Activated T-helper 1 cell treated with anti-CD3 and anti-CD28 coated beads, Interleukin-2, amount 50 U/mL, for 16 hours (primary cell): Measurements from ENCODE around the gene KNG1.

ENCODE experiments used
- DNase-seq, 2 donors: peaks; one replicate each; pipeline ENCODE4 v3.0.0-alpha.2; 2020; ENCODE audit warnings: low read depth in 1 of 2, low spot score in 1 of 2

Gene KNG1

DNA sequence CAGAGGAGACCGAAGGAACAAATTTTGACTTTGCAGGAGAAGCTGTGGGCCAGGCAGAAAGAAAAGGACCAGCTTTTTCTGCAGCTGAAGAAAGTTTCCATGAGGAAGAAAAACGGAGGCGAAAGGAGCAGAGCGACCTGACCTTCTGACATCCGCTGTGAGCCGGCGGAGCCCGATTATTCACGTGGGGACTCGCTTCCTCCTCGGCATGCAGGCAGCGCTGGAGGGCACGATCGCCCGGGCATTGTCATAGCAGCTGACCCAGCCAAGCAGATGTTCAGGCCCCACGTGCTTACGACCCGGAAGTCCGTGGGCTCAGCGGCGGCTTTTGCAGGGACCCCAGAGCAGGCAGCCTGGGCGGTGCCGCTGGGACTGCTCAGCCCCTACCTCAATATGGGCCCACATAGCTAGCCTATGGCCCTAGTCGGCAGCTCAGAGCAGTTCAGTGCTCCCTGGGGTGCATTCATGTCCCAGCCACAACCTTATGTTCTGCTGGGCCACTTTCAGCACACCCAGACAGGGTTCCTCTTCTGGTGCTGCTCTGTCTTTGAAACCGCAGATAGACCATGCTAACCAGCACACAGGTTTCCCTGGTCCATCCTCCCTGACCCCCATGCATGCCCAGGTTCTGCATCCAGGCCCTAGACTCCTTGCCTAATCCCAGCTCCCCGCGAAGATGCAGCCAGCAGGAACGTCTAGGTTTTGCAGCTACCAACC is 55.7 kb downstream of the KNG1 start:
- peak; percentile 41 to 51 for DNase-seq

GRCh38 chr3:186775999-186776398 is 58.8 kb downstream of the KNG1 start:
- DNase-seq, result no peak

DNA sequence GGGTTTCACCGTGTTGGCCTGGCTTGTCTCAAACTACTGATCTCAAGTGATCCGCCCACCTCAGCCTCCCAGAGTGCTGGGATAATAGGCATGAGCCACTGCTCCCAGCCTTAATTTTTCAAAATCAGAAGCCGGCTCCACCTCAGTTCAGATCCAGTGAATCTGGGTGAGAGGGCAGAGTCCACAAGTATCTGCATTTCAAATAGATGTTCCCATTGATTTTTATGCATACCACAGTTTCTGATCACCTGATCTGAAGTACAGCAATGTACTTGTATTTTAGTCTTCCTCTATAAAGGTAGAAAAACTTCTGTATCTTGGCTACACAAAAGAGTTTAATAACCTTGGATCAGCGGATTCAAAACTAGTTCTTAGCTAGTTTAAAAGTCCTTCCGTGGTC is 62.0 kb downstream of the KNG1 start:
- DNase-seq, result no peak

DNA sequence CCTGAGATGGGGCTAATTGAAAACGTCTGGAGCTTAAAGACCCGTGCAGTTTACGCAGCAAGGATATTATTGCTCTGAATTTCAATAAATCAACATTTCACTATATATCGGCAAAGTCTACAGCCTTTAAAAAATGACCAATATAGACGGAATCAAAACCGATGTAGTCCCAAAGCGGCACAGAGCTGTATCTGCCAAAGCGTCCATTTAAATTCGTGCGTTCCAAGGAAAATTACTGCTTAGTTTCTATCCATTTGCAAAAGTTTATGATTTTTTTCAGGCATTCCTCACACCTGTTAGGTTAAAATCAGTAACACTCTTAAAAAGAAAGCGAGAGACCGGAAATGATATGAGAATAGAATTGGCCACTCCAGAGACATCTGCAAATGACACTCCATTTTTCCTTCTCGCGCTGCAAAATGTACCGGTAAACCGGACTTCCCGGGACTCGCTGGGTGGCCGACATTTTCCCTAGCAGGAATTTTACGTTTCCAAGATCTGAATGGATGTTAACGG is 65.4 kb downstream of the KNG1 start:
- no peak for DNase-seq

- peak; percentile 85 to 87 for DNase-seq
Measured at GRCh38 chr3:186783058-186783730, 66.0 kb downstream of the KNG1 start, which contains the start of gene EIF4A2. EIF4A2 (plus strand) TSS chr3:186783577; CDS start chr3:186783611, 34 bp downstream.

- peak; percentile 64 to 65 for DNase-seq
Measured at GRCh38 chr3:186783731-186784515, 66.8 kb downstream of the KNG1 start.

GRCh38 chr3:186784820-186785494 is 67.8 kb downstream of the KNG1 start:
- DNase-seq, result no peak

DNA sequence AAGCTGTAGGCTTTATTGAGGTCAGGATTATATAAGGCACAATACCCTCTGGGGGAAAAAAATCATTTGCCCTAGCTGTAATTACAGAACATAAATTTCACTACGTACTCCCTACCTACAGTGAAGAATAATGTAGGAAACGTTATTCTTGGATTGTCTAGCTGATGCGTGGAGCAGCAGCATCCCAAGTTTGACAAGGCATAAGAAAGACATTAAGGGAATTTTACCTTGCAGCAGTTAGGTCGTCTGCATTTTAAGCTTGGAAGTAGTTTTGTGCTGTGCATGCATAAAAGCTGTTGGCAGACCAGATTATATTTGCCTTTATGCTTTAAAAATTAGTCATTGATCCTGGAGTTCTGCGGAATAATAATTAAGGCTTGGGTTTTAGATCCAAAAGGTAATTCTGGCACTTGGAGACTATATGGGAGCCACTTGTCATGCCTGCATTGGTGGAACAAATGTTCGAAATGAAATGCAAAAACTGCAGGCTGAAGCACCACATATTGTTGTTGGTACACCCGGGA is 68.4 kb downstream of the KNG1 start:
- DNase-seq, result no peak

DNA sequence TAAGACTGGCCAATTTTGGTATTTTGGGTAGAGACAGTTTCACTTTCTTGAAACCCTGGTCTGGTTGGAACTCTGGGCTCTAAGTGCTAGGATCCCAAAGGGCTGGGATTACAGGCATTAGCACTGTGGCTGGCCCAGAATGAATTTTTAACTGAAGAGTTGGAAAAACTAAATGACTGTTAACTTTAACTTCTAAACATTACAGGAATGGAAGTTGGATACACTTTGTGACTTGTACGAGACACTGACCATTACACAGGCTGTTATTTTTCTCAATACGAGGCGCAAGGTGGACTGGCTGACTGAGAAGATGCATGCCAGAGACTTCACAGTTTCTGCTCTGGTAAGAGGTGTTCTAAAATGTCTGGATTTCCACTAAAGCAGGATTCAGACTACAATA is 69.8 kb downstream of the KNG1 start:
- no peak for DNase-seq

DNA sequence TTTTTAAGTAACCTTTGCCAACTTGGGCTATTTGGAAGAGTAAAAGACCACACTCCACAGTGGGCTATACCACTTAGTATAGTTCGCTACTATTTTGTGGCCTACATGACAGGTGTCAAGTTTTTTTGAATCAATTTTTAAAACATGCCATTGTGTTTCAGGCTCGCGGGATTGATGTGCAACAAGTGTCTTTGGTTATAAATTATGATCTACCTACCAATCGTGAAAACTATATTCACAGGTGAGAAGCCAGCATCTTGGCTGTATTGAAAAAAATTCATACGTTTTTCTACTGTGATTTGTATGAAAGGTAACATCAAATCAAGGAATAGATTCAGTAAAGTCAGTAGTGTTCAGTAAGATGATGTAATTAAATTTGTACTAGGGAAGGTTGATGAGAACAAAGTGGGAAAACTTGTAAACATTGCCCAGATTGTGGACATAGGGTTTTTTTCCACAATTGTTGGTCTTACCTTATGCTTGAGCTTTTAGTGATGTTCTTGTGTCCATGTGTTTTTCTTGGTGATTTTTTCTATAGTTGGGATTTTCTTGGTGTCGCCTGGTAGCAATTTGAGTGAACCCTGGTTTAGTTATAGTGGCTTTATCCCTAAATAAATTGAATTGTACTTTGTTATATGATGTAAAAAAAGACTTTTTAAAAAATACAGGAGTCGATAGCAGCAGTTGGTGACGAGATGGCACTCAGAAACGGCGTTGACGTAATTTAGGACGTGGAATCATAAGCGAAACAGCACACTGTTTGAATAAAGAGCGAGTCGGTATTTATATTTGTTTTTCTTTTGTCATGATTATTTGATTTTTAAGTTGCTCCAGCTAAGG is 70.7 kb downstream of the KNG1 start:
- no peak for DNase-seq

GRCh38 chr3:186788482-186789370 is 71.6 kb downstream of the KNG1 start:
- DNase-seq, result no peak

DNA sequence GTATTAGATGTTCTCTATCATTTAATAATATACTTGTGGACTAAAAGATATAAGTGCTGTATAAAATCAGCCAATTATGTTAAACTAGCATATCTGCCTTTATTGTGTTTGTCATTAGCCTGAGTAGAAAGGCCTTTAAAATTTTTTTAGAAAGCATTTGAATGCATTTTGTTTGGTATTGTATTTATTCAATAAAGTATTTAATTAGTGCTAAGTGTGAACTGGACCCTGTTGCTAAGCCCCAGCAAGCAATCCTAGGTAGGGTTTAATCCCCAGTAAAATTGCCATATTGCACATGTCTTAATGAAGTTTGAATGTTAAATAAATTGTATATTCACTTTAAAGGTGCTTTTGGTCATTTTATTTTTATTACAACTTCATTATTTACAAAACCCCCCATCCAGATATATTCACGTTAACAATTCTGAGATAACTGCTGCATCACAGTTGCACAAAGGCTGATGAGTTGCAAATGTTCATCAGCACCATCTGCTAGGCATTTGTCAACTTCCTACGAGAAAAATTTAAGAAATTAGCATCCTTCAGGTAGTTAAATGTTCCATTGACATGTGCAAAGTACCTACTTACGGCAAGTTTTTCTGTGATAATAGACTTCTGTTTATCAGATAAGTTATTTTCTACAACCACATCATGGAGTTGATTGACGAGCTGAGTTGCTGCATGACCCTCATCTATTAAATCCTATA is 72.5 kb downstream of the KNG1 start:
- no peak for DNase-seq

DNA sequence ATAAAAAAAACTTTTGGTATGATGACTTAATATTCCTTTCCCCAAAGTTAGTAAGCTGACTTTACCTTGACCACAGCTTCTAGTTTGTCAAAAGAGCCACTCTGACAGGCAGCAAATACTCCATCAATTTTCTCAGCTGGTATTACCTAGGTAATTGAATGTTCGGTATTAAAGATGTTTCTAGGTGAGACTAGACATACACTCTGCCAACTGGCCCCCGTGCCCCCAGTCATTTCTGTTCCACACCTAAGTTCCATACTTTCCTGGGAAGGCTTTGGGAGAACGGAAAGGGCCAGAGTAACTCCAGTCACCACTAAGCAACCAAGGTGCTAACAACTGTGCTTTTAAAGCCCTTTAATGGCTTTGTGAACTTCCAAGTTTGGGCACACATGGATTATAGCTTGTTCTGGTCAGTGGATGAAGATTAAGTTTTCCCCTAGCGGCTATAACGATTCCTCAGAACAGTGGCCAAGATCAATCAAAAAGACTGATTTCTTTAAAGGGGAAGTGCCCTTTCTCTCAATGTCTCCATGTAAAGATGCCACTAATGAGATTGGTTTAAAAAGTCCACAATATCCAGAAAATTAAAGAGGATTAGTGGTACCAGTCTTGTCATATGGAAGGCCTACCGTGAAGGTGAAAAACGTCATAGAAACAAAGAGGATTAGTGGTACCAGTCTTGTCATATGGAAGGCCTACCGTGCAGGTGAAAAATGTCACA is 73.3 kb downstream of the KNG1 start:
- no peak for DNase-seq
